Measurements from ENCODE around the gene RCCD1.

The RCCD1 gene

DNA sequence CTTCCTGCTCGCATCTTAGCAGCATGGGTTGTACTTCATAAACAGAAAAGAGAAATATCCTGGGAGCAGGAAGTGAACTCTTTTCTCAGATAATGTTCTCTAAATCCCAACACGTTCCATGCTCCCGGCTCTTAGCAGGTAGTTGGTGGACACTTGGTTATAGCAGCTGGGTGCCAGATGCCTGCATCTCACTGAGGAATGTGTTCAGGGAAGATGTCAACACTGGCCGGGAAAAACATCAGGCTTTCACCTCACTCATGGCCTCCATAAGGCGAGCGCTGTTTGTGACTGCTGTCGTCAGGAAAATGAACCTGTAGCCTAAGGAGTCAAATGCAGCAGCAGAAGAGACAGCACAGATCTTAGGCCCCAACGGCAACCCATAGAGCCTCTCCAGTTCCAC lies 44.1 kb downstream of the RCCD1 start:
- CTCF ChIA-PET: no interaction called here

DNA sequence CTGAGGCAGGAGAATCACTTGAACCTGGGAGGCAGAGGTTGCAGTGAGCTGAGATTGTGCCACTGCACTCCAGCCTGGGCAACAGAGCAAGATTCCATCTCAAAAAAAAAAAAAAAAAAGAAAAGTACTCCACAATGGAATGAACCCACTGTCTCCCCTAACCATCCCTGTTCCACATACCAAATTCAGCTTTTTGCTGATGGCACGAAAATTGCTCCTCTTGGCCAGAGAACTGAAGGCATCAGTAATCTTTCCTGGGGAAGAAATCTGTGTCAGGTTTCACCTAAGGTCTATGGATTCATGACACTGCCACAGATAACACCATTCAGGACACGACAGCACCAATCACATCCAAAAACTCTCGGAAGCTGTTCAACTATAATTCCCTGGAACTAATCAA lies 46.5 kb downstream of the RCCD1 start:
- no peak for DNase-seq (ENCODE audit: extremely low spot score)
- POLR2A ChIA-PET: no interaction called here
- CTCF ChIA-PET: no interaction called here
- TF ChIP-seq NFRKB (IDR thresholded peaks at IDR 0.05) (no peak), FOXA1 (IDR thresholded peaks at IDR 0.05) (no peak), ARNT (IDR thresholded peaks at IDR 0.05) (no peak), ELF4 (IDR thresholded peaks at IDR 0.05) (no peak)

More for the DNA sequence above, 44.1 kb downstream of the RCCD1 start:
- no peak for TF ChIP-seq FOXK2 (IDR thresholded peaks at IDR 0.05)
- TF ChIP-seq SUZ12 (IDR thresholded peaks at IDR 0.05): no peak
- no peak for TF ChIP-seq HDGF (IDR thresholded peaks at IDR 0.05; ENCODE audit: borderline replicate concordance)
- TF ChIP-seq, protein P1, sequence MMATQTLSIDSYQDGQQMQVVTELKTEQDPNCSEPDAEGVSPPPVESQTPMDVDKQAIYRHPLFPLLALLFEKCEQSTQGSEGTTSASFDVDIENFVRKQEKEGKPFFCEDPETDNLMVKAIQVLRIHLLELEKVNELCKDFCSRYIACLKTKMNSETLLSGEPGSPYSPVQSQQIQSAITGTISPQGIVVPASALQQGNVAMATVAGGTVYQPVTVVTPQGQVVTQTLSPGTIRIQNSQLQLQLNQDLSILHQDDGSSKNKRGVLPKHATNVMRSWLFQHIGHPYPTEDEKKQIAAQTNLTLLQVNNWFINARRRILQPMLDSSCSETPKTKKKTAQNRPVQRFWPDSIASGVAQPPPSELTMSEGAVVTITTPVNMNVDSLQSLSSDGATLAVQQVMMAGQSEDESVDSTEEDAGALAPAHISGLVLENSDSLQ (IDR thresholded peaks at IDR 0.05): no peak
- TF ChIP-seq L3MBTL2 (conservative IDR thresholded peaks at IDR 0.05): no peak
- no peak for TF ChIP-seq SP1 (IDR thresholded peaks at IDR 0.05)
- no peak for TF ChIP-seq ZNF384 (IDR thresholded peaks at IDR 0.05)
- no peak for TF ChIP-seq BHLHE40 (IDR thresholded peaks at IDR 0.05; ENCODE audit: borderline replicate concordance)
- TF ChIP-seq LEF1 (IDR thresholded peaks at IDR 0.05; ENCODE audit: borderline replicate concordance): no peak
- no peak for TF ChIP-seq TARDBP (IDR thresholded peaks at IDR 0.05)
- TF ChIP-seq ARNT (IDR thresholded peaks at IDR 0.05): no peak
- no peak for TF ChIP-seq CTBP1 (IDR thresholded peaks at IDR 0.05; ENCODE audit: borderline replicate concordance)
- no peak for TF ChIP-seq ELF4 (IDR thresholded peaks at IDR 0.05)
- TF ChIP-seq NFRKB (IDR thresholded peaks at IDR 0.05): no peak
- TF ChIP-seq FOXA1 (IDR thresholded peaks at IDR 0.05): no peak
- TF ChIP-seq FOXM1 (IDR thresholded peaks at IDR 0.05; ENCODE audit: borderline replicate concordance): no peak
- POLR2A ChIA-PET: no interaction called here
- DNase-seq (ENCODE audit: extremely low spot score): no peak

DNA sequence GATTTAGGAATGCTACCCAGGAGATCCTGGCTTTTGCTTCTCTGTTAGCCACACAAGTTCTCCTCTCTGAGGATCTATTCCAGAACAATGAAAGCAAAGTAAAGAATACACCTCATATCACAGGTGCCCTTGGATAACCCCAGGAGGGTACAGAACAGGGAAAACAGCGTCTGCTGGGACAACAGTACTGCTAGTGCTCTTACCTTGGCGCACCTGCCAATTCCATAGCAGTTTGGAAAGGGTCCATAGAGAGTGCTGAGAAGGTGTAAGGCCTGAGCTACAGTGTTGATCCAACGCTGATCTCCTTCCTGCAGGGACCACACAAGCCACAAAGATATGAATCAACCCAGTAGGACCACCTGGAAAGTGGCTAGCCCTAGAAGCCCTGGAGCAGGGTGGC lies 52.6 kb downstream of the RCCD1 start:
- no peak for DNase-seq (ENCODE audit: extremely low spot score)
- ChIA-PET POLR2A (interaction anchor here (1.2 kb wide), 1 partner anchor 15 kb away, joined by 4 read pairs; the partner anchor contains the start of gene VPS33B), CTCF (no interaction called here)
- no peak for TF ChIP-seq CTBP1 (IDR thresholded peaks at IDR 0.05; ENCODE audit: borderline replicate concordance)
- TF ChIP-seq FOXA1 (IDR thresholded peaks at IDR 0.05): no peak
- TF ChIP-seq LEF1 (IDR thresholded peaks at IDR 0.05; ENCODE audit: borderline replicate concordance): no peak
- TF ChIP-seq NFRKB (IDR thresholded peaks at IDR 0.05): no peak

All from HEK293T (cell line).